GM18526 (cell line): ENCODE data around the gene MRPL10.

ENCODE experiments used
- POLR2A ChIP-seq: IDR thresholded peaks from 3 replicates; pipeline ENCODE4 v1.6.1; 2011; ENCODE audit not compliant: insufficient read length; ENCODE audit errors: extremely low read depth

MRPL10 gene

DNA sequence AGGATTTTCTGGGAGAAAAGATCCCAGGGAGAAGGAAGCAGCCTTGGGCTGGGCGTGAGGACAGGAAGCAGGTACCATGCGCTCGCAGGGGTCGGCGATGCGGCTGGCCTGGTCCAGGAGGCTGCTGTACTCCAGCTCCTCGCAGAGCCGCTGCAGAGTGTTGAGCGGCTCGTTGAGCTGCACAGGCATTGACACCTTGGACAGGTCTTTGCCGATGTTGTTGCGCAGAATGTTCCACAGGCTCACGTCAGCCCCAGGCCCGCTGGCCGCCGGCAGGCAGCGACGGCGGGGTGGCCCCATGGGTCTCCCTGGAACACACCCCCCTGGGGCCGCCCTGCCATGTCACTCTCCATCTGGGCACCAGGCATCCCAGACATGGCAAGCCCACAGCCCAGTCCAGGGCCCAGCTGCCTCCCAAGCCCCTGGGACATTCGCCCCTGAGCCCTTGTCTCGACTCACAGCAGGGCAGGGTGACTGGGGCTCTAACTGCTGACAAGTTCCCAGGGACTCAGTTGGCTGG, 17.8 kb downstream of the MRPL10 start:
- TF ChIP-seq POLR2A: no peak

DNA sequence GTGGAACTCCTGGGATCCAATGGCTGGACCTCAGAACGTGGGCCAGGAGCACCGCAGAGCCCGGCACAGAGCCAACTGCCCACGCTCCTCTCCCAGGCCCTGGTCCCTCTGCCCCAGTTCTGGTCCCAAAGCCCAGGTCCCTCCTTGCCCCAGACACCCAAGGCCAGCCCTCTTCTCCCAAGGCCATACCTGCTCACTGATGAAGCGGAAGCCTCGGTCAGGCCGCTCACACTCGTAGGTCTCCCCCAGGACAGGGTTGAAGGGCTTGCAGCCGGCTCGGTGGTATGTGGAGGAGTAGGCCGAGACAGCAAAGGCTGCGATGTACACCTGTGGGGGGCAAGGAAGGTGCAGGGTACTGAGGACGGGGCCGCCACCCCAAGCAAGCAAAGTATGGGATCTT, 18.3 kb downstream of the MRPL10 start:
- no peak for TF ChIP-seq POLR2A

- TF ChIP-seq POLR2A: no peak
Measured at GRCh38 chr17:47812146-47812920, 19.0 kb downstream of the MRPL10 start.

DNA sequence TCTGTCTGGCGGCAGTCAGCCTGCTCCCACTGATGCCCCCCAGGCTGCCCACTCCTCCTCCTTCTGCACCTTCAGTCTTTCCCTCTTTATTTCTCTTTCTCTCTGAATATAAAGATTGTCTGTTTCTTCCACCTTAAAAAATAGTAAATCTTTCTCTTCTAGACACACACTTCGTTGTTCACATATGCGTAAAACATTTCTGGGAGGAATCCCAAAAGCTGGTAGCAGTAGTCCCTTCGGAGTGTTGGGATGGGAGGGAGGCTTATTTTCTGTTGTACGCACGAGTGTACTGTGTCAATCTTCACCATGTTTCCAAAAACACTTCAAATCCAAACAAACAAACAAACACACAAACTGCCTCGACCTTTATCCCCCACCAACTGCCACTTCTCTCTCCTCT, 19.6 kb downstream of the MRPL10 start:
- TF ChIP-seq POLR2A: no peak

- TF ChIP-seq POLR2A: no peak
Measured at GRCh38 chr17:47810901-47811635, 20.3 kb downstream of the MRPL10 start.

GRCh38 chr17:47810200-47810821, 21.0 kb downstream of the MRPL10 start:
- no peak for TF ChIP-seq POLR2A

- no peak for TF ChIP-seq POLR2A
Measured at GRCh38 chr17:47808830-47809480, 22.4 kb downstream of the MRPL10 start.

GRCh38 chr17:47808036-47808829, 23.1 kb downstream of the MRPL10 start:
- no peak for TF ChIP-seq POLR2A

GRCh38 chr17:47807421-47807820, 23.9 kb downstream of the MRPL10 start:
- no peak for TF ChIP-seq POLR2A

- TF ChIP-seq POLR2A: no peak
Measured at GRCh38 chr17:47806913-47807255, 24.5 kb downstream of the MRPL10 start.

- no peak for TF ChIP-seq POLR2A
Measured at GRCh38 chr17:47806026-47806912, 25.1 kb downstream of the MRPL10 start.

DNA sequence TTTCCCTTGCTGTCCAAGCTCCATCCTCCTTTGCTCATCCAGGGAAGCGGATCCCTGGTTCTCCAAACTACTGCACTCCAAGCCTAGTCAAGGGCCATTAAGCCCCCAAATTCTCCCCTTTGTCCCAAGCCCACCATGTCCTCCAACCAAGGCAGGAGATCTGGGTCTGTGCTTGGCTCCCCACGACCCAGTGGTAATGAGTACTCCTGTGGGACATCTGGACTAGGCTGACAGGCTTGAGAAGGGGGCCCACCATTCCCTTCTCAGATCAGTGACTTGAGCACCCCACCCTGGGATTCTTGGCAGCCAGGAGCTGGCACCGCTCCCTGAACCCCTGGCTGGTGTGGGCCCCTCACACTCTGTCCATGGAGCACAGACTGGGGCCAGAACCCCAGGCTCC, 26.9 kb downstream of the MRPL10 start:
- TF ChIP-seq POLR2A: no peak

- no peak for TF ChIP-seq POLR2A
Measured at GRCh38 chr17:47803751-47804150, 27.6 kb downstream of the MRPL10 start.

DNA sequence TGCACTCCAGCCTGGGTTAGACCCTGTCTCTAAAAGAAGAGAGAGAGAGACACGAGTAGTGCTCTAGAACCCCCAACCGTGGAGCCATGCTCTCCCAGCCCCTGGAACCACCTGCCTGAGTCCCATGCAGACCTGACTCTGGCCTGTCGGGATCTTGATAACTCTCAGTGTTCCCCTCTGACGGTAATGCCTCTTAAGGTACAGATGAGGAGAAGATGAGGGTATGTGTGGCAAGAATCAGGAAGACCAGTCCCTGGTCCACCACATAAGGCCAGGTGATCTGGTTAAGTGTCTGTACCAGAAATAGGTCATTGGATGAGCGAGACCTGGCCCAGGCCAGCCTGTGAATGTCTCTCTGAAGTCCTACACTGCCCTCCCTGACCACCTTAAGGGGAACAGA, 28.1 kb downstream of the MRPL10 start:
- TF ChIP-seq POLR2A: no peak
